ENCODE data around the gene FCHO2. TPM values are rescaled to one million over a fixed set of nuclear protein-coding genes. Genes with fewer than 3 reads are reported as not detected.

FCHO2 gene
- total and polyA plus RNA-seq, 4 donors, result 13.1 to 57.5 (median 31.2) TPM

GRCh38 chr5:73115399-73116051, 159.7 kb downstream of the FCHO2 start:
- intact Hi-C loops (cut with DNase I), result no loop called here
- ATAC-seq (ENCODE audit: low FRiP score), result no peak
- Histone ChIP-seq H3K4me3 (ENCODE audit: low read length in 2 of 2) (no peak overlapping the region), H3K27me3 (ENCODE audit: control insufficient read depth in 1 of 2, insufficient read depth in 2 of 2, low read length in 1 of 2) (no peaks in the 10 kb centered on the region), H3K4me1 (ENCODE audit: control insufficient read depth in 1 of 2, insufficient read depth in 2 of 2, low read length in 2 of 2) (no peaks in the 10 kb centered on the region), H3K27ac (ENCODE audit: low read depth in 1 of 2, low read length in 2 of 2) (no peak overlapping the region), H3K9me3 (ENCODE audit: control insufficient read depth, low read length) (peaks cover 6% of the 10 kb centered on the region), H3K36me3 (ENCODE audit: control insufficient read depth in 1 of 2, insufficient read depth in 2 of 2, low read length in 1 of 2) (no peaks in the 10 kb centered on the region)
- no peak for DNase-seq
- 46 to 55% methylated on average over 4 of the region's 4 CpGs for WGBS, 2 donors

- no peaks in the 10 kb centered on the region for H3K4me1 ChIP-seq (ENCODE audit: control insufficient read depth in 1 of 2, insufficient read depth in 2 of 2, low read length in 2 of 2)
- H3K4me3 ChIP-seq (ENCODE audit: low read length in 2 of 2), result no peak overlapping the region
- H3K9me3 ChIP-seq (ENCODE audit: control insufficient read depth, low read length), result peaks cover 6% of the 10 kb centered on the region
- no peaks in the 10 kb centered on the region for H3K27me3 ChIP-seq (ENCODE audit: control insufficient read depth in 1 of 2, insufficient read depth in 2 of 2, low read length in 1 of 2)
- WGBS, 2 donors, result 86% methylated on average over 2 of the region's 2 CpGs
- ATAC-seq (ENCODE audit: low FRiP score), result no peak
- no peak for DNase-seq
- intact Hi-C loops (cut with DNase I), result no loop called here
- no peak overlapping the region for H3K27ac ChIP-seq (ENCODE audit: low read depth in 1 of 2, low read length in 2 of 2)
- H3K36me3 ChIP-seq (ENCODE audit: control insufficient read depth in 1 of 2, insufficient read depth in 2 of 2, low read length in 1 of 2), result no peaks in the 10 kb centered on the region
Observed at GRCh38 chr5:73116506-73116905, 160.7 kb downstream of the FCHO2 start.

- Histone ChIP-seq H3K4me1 (ENCODE audit: control insufficient read depth in 1 of 2, insufficient read depth in 2 of 2, low read length in 2 of 2) (no peaks in the 10 kb centered on the region), H3K27me3 (ENCODE audit: control insufficient read depth in 1 of 2, insufficient read depth in 2 of 2, low read length in 1 of 2) (no peaks in the 10 kb centered on the region), H3K4me3 (ENCODE audit: low read length in 2 of 2) (no peak overlapping the region), H3K9me3 (ENCODE audit: control insufficient read depth, low read length) (peaks cover 6% of the 10 kb centered on the region), H3K36me3 (ENCODE audit: control insufficient read depth in 1 of 2, insufficient read depth in 2 of 2, low read length in 1 of 2) (no peaks in the 10 kb centered on the region), H3K27ac (ENCODE audit: low read depth in 1 of 2, low read length in 2 of 2) (no peak overlapping the region)
- 84 to 87% methylated on average over 3 of the region's 3 CpGs for WGBS, 2 donors
- ATAC-seq (ENCODE audit: low FRiP score) (no peak), DNase-seq (peak in 1 of 2 donors; percentile 47)
- intact Hi-C loops (cut with DNase I), result no loop called here
Observed at GRCh38 chr5:73117088-73117740, 161.4 kb downstream of the FCHO2 start.

GRCh38 chr5:73118391-73118973, 162.6 kb downstream of the FCHO2 start:
- DNase-seq, result no peak
- Histone ChIP-seq H3K4me1 (ENCODE audit: control insufficient read depth in 1 of 2, insufficient read depth in 2 of 2, low read length in 2 of 2) (no peaks in the 10 kb centered on the region), H3K27ac (ENCODE audit: low read depth in 1 of 2, low read length in 2 of 2) (no peak overlapping the region), H3K36me3 (ENCODE audit: control insufficient read depth in 1 of 2, insufficient read depth in 2 of 2, low read length in 1 of 2) (no peaks in the 10 kb centered on the region), H3K4me3 (ENCODE audit: low read length in 2 of 2) (no peak overlapping the region), H3K27me3 (ENCODE audit: control insufficient read depth in 1 of 2, insufficient read depth in 2 of 2, low read length in 1 of 2) (no peaks in the 10 kb centered on the region), H3K9me3 (ENCODE audit: control insufficient read depth, low read length) (peaks cover 6% of the 10 kb centered on the region)
- no peak for ATAC-seq (ENCODE audit: low FRiP score)
- intact Hi-C loops (cut with DNase I), result no loop called here
- 91 to 93% methylated on average over 5 of the region's 5 CpGs for WGBS, 2 donors

GRCh38 chr5:73119451-73120157, 163.8 kb downstream of the FCHO2 start:
- peaks cover 6% of the 10 kb centered on the region for H3K9me3 ChIP-seq (ENCODE audit: control insufficient read depth, low read length)
- intact Hi-C loops (cut with DNase I), result no loop called here
- WGBS, 2 donors, result 53 to 56% methylated on average over 37 to 40 of the region's 40 CpGs
- H3K4me3 ChIP-seq (ENCODE audit: low read length in 2 of 2), result no peak overlapping the region
- DNase-seq (no peak), ATAC-seq (ENCODE audit: low FRiP score) (peak; percentile 56)
- no peaks in the 10 kb centered on the region for H3K27me3 ChIP-seq (ENCODE audit: control insufficient read depth in 1 of 2, insufficient read depth in 2 of 2, low read length in 1 of 2)
- H3K27ac ChIP-seq (ENCODE audit: low read depth in 1 of 2, low read length in 2 of 2), result no peak overlapping the region
- H3K4me1 ChIP-seq (ENCODE audit: control insufficient read depth in 1 of 2, insufficient read depth in 2 of 2, low read length in 2 of 2), result no peaks in the 10 kb centered on the region
- no peaks in the 10 kb centered on the region for H3K36me3 ChIP-seq (ENCODE audit: control insufficient read depth in 1 of 2, insufficient read depth in 2 of 2, low read length in 1 of 2)

- Histone ChIP-seq H3K9me3 (ENCODE audit: control insufficient read depth, low read length) (peaks cover 5% of the 10 kb centered on the region), H3K27me3 (ENCODE audit: control insufficient read depth in 1 of 2, insufficient read depth in 2 of 2, low read length in 1 of 2) (no peaks in the 10 kb centered on the region), H3K4me1 (ENCODE audit: control insufficient read depth in 1 of 2, insufficient read depth in 2 of 2, low read length in 2 of 2) (no peaks in the 10 kb centered on the region), H3K36me3 (ENCODE audit: control insufficient read depth in 1 of 2, insufficient read depth in 2 of 2, low read length in 1 of 2) (no peaks in the 10 kb centered on the region), H3K4me3 (ENCODE audit: low read length in 2 of 2) (peak within 1 kb of the TSS; percentile 0 to 36), H3K27ac (ENCODE audit: low read depth in 1 of 2, low read length in 2 of 2) (no peak within 1 kb of the TSS)
- peak; percentile 56 for ATAC-seq (ENCODE audit: low FRiP score)
- intact Hi-C loops (cut with DNase I), result no loop called here
- 1% methylated on average over 67 to 94 of the region's 94 CpGs for WGBS, 2 donors
- DNase-seq, result no peak
Observed at GRCh38 chr5:73120222-73121118, 164.6 kb downstream of the FCHO2 start, which contains the start of gene TMEM171. Gene TMEM171, plus strand, starts transcription at chr5:73120575. Its CDS starts 2,799 bp downstream, at chr5:73123374.

GRCh38 chr5:73121119-73121463, 165.2 kb downstream of the FCHO2 start:
- no peak for DNase-seq
- H3K36me3 ChIP-seq (ENCODE audit: control insufficient read depth in 1 of 2, insufficient read depth in 2 of 2, low read length in 1 of 2), result no peaks in the 10 kb centered on the region
- no peak overlapping the region for H3K27ac ChIP-seq (ENCODE audit: low read depth in 1 of 2, low read length in 2 of 2)
- H3K4me1 ChIP-seq (ENCODE audit: control insufficient read depth in 1 of 2, insufficient read depth in 2 of 2, low read length in 2 of 2), result no peaks in the 10 kb centered on the region
- peaks cover 4% of the 10 kb centered on the region for H3K9me3 ChIP-seq (ENCODE audit: control insufficient read depth, low read length)
- no peaks in the 10 kb centered on the region for H3K27me3 ChIP-seq (ENCODE audit: control insufficient read depth in 1 of 2, insufficient read depth in 2 of 2, low read length in 1 of 2)
- intact Hi-C loops (cut with DNase I), result no loop called here
- 28 to 35% methylated on average over 6 of the region's 6 CpGs for WGBS, 2 donors
- H3K4me3 ChIP-seq (ENCODE audit: low read length in 2 of 2), result no peak overlapping the region
- no peak for ATAC-seq (ENCODE audit: low FRiP score)

Data from aorta (tissue), 5 donors.